Measurements from ENCODE around the gene KCTD4.
"Not testable (repeated sequence)": the region's sequence is repeated elsewhere in the genome, so short reads cannot be mapped to it uniquely, and the experiment has no call there.

Gene KCTD4

DNA sequence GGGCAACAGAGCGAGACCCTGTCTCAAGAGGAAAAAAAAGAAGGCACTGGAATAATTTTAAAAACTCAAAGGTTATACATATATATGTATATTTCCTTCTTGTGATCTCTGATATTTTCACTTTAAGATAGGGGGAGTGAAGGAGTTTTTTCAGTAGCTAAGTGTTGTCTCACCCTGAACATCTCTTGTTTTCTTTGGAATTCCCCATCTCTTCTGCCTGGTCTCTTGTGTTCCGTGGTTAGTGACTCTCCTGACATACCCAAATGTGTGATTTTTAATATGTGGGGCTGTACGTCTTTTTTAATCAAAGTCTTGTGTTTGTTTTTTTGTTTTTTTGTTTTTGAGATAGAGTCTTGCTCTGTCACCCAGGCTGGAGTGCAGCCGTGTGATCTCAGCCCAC is 15.3 kb upstream of the KCTD4 start:
- DNase-seq (ENCODE audit: extremely low read depth in 1 of 2, low read depth in 1 of 2): no peak

GRCh38 chr13:45215392-45216077 is 14.7 kb upstream of the KCTD4 start:
- no peak for DNase-seq (ENCODE audit: extremely low read depth in 1 of 2, low read depth in 1 of 2)

DNA sequence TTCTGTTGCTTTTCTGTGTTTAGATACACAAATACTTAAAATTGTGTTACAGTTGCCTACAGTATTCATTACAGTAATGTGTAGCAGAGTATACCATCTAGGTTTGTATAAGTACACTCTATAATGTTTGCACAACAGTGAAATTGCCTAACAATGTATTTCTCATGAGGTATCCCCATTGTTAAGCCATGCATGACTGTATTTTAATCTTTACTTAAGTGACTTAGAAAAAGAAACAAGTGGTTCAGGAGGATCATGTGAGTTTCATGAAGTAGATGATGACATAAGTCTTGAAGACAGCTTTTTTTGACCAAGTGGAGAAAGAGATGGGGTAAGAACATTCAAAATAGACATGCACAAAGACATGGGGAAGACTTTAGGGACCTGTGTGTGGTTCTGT is 8.4 kb upstream of the KCTD4 start:
- no peak for DNase-seq (ENCODE audit: extremely low read depth in 1 of 2, low read depth in 1 of 2)

DNA sequence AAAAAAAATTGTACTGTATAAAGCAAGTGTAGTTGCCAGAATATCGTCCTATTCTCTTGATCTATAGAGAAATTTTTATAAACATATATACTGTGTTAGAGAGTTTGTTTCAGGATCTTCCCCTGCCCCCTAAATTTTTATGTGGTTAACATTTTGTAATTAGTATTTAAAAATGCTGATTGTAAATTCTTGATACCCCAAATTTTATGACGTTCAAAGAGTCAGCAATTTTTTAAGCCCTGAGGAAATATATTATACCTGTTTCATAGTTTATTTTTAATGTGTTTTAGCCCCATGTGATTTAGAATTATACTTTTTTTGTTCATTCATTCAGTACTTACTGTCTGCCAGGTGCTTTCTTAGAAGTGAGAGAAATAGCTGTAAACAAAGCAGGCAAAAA is 7.3 kb upstream of the KCTD4 start:
- DNase-seq (ENCODE audit: extremely low read depth in 1 of 2, low read depth in 1 of 2): no peak

DNA sequence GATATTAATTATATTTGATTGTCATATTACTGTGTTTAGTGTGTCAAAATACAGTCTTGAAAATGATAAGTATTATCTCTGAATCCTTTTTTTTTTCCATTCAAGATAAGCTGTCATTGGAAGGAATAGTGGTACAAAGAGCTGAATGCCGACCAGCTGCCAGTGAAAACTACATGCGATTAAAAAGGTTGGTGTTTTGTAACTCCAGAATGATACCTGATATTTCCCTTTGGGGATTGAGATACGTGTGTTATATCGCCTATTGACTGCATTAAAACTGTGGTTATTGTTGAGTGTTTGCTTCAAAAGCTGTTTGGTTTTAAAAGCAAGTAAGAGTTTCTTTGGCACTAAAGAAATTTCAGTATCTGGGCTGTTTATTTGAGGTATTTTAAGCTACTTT is 6.5 kb upstream of the KCTD4 start:
- no peak for DNase-seq (ENCODE audit: extremely low read depth in 1 of 2, low read depth in 1 of 2)

DNA sequence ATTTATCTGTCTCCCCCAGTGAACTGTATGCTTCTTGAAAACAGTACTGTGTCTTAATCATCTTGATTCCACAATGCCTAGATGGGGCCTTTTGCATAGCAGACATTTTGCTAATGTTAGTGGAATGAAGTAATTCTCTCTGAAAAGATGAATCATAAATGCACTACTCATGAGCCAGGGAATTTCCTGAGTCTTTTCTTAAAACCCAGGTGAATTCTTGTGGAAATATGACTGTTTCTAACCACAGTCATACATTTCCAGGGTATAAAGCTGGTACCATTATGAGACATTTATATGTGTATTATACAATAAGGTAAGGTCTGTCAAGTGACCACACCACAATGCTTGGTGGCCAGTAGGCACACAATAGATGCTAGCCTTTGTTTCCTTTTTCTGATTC is 5.5 kb upstream of the KCTD4 start:
- DNase-seq (ENCODE audit: extremely low read depth in 1 of 2, low read depth in 1 of 2): peak in 1 of 2 donors; percentile 5

DNA sequence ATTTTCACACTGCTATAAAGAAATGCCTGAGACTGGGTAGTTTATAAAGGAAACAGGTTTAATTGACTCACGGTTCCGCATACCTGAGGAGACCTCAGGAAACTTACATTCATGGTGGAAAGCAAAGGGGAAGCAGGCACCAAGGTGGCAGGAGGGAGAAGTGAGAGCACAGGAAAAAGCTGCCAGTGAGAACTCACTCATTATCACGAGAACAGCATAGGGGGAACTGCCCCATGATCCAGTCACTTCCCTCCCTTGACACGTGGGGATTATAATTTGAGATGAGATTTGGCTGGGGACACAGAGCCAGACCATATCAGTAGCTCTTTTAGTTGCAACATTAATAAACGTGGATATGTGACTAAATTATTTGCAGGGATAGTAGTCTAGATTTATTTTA is 4.3 kb upstream of the KCTD4 start:
- DNase-seq (ENCODE audit: extremely low read depth in 1 of 2, low read depth in 1 of 2): no peak

- no peak for DNase-seq (ENCODE audit: extremely low read depth in 1 of 2, low read depth in 1 of 2)
Measured at GRCh38 chr13:45199711-45200110, 1.1 kb downstream of the KCTD4 start.

DNA sequence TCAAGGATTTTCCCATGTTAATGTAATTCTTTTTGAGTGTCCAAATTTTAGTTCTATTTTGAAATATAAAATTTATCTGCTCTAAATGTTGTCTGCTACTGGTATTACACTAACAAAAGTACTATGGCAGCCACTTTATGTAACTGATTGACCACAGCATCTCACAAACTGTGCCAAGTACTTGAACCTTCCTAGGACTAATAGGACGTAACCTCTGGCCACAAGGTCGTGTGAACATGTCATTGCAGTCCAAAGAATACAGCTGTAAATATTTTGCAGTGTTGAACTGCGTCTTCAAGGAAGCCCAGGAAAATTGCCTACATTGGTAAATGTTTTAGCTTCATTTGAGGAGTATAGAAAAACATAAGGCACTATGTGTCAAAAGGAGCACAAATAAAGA is 1.9 kb downstream of the KCTD4 start:
- no peak for DNase-seq (ENCODE audit: extremely low read depth in 1 of 2, low read depth in 1 of 2)

DNA sequence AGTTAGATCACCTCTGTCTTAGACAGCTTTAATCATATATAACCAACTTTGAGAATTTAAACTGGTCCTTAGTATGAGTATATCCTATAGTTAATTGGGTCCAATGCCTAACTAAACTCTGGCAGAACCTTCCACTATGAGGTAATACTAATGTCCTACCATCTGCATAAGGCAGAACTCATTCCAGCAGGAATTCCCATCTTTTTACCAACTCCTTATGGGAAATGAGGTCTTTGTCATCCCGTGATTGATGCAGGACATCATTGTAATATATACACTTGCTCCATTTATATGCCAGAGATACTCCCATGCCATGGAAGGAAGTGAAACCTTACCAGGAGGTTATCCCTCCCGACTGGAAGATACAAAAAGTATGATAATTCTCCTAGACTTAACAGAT is 2.8 kb downstream of the KCTD4 start:
- no peak for DNase-seq (ENCODE audit: extremely low read depth in 1 of 2, low read depth in 1 of 2)

DNA sequence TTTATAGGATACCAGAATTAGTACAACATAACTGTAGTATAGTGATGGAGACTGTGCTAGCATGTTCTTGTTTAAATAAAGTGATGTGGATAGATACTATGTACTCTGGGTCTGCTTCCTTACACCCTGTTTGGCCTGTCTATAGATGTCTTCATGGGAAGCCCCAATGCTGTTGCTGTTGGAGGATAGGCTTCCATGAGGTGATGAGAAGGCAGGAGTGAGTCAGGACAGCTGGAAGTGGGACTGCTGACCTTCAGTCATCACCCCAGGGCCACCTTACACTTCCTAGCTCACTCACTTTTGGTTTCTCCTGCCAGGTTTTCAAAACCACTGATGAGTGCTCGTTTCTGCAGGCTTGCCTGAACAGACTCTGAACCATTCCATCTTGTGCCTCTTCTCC is 4.2 kb downstream of the KCTD4 start:
- DNase-seq (ENCODE audit: extremely low read depth in 1 of 2, low read depth in 1 of 2): no peak

GRCh38 chr13:45196096-45196495 is 4.7 kb downstream of the KCTD4 start:
- no peak for DNase-seq (ENCODE audit: extremely low read depth in 1 of 2, low read depth in 1 of 2)

DNA sequence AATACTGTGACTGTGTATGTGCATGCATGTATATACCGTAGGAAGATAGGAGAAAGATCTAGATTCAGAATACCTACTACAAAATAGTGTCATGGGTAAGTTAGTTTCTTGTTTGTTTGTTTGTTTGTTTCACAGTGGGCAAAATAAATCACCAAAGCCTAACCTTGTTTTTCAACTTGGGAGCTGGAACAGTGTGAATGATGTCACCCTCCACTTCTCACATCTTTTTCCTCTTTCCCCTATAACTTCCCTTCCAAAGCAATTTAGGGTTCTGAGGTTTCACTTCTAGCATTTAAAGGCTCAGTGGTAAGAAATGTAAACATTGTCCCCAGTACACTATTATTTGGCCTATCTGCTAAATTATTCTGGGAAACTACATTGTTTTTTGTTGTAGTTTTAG is 5.4 kb downstream of the KCTD4 start:
- no peak for DNase-seq (ENCODE audit: extremely low read depth in 1 of 2, low read depth in 1 of 2)

DNA sequence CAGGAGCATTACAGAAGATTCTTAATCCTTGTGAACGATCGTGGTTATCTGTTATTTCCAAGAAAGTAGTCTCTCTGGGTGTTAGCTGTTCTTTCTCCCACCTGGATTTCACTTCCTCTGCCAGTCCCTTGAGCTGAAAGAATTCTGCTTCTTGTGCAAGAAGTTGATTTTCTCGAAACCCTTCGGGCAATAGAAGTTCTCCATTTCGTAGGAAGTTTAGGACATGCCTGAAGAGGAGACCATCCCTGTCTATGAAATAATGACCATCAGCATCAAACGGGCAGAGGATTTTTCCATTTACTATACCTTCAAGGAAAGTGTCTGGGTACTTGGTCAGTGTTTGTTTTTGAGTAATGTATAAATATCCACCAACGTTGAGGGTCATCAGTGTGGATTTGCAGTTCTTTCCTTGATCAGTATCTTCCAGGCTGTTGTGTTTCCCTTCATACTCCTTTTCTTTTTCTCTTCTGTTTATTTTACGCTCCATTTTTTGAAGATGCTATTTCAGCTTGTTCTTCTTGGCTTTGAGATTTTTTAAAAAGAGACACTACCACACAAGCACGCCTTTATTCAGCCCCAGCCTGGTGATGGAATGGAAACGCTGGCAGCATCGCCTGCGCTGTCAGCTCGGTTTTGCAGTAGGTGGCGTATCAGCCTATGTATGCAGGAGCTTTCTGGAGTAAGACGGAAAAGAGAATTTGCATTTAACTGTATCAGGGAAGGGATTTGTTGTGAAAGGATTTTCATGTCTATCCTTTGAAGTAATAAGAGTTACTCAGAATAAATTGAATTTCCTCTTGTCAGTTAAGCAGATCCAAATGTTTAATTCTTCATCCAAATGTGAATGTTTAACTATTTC is 6.5 kb downstream of the KCTD4 start:
- no peak for DNase-seq (ENCODE audit: extremely low read depth in 1 of 2, low read depth in 1 of 2)

DNA sequence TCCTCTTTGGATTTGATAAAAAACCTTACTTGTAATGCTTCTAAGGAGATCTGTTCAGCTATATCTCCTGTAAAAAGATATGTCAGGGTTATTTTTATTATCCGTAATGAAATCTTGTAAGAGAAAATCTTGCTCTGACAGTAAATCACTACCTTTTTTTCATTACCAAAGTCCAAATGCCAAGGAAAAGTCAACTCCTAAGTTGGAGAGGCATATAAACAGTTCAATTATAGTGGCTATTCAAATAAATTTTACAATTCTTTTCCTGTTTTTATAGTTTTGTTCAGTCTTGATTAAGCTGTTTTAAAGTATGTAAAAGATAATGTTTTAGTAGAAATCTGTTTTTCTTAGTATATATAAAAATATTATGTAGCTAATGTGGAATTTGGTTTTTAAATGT is 9.0 kb downstream of the KCTD4 start:
- no peak for DNase-seq (ENCODE audit: extremely low read depth in 1 of 2, low read depth in 1 of 2)

DNA sequence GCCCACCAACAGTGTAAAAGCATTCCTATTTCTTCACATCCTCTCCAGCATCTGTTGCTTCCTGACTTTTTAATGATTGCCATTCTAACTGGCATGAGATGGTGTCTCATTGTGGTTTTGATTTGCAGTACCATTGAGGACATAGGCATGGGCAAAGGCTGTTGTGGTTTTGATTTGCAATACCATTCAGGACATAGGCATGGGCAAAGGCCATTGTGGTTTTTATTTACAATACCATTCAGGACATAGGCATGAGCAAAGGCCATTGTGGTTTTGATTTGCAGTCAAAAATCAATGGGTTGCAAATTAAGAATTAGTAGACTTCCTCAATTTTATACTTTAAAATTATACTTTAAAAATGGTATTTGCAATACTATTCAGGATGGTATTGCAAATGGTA is 11.3 kb downstream of the KCTD4 start:
- DNase-seq (ENCODE audit: extremely low read depth in 1 of 2, low read depth in 1 of 2): not testable (repeated sequence)

DNA sequence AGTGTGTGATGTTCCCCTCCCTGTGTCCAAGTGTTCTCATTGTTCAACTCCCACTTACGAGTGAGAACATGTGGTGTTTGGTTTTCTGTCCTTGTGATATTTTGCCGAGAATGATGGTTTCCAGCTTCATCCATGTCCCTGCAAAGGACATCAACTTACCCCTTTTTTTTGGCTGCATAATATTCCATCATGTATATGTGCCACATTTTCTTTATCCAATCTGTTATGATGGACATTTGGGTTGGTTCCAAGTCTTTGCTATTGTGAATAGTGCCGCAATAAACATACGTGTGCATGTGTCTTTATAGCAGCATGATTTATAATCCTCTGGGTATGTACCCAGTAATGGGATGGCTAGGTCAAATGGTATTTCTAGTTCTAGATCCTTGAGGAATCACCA is 11.8 kb downstream of the KCTD4 start:
- DNase-seq (ENCODE audit: extremely low read depth in 1 of 2, low read depth in 1 of 2): not testable (repeated sequence)

DNA sequence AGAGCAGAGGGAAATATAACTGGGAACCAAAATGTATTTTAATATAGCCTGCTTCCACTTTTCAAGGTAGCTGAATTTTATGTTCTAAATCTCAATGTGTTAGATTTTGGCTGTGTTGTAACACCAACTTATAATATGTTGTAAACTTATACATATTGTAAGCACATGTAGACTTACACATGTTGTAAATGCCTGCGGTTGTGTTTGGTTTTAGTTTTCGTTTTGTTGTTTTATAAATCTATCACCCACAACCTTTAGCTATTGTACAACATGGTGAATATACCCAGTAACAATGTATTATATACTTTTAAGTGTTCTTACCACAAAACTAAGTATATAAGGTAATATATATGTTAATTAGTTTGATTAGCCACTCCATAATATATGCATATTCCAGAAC is 15.6 kb downstream of the KCTD4 start:
- no peak for DNase-seq (ENCODE audit: extremely low read depth in 1 of 2, low read depth in 1 of 2)

- no peak for DNase-seq (ENCODE audit: extremely low read depth in 1 of 2, low read depth in 1 of 2)
Measured at GRCh38 chr13:45184693-45185092, 16.2 kb downstream of the KCTD4 start.

DNA sequence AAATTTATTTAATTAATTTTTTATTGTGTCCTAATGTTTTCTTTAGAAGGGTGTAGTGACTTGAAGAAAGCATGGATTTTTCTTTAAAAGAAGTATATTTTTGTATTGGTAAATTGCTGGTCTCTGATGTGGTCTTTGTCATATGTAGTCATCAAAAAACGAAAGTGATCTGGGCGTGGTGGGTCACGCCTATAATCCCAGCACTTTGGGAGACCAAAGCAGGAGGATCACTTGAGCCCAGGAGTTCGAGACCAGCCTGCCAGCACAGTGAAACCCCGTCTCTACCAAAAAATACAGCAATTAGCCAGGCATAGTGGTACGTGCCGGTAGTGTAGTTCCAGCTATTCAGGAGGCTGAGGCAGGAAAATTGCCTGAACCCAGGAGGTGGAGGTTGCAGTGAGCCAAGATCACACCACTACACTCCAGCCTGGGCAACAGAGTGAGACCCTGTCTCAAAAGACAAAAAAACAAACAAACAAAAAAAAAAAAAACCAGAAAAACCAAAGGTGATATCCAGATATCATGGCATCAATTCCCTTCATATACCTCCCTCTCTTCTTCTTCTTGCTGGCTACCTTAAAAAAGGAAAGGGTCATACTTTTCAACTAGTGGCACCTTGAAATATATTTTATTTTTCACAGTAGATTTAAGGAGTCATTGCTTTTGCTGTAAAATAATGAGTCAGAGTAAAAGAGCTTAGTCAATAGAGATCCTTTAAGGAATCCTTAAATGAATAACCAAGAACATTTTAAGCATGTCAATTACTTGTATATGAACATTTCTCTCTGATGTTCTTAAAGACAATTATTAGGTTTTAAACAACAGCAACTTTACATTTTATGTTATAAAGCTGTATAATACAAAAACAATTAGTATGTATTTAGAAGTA is 19.9 kb downstream of the KCTD4 start:
- no peak for DNase-seq (ENCODE audit: extremely low read depth in 1 of 2, low read depth in 1 of 2)

DNA sequence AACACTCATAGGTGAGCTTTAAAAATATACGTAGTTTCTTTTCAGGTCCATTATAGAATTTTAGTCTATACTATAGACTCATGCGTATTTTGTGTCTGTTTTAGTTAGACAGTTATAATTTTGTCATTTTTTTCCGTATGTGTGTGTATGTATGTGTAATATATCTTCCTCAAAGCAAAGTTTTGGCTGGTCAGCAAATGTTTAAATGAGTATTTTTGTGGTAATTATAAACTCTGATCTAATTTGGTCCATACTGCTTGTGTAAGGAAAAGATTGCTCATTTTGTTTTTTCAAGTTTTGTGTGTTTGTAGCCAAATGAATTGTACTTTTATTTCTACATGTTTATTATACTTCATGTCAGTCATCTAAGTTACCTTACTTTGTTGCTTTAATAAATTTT is 20.5 kb downstream of the KCTD4 start:
- no peak for DNase-seq (ENCODE audit: extremely low read depth in 1 of 2, low read depth in 1 of 2)

DNA sequence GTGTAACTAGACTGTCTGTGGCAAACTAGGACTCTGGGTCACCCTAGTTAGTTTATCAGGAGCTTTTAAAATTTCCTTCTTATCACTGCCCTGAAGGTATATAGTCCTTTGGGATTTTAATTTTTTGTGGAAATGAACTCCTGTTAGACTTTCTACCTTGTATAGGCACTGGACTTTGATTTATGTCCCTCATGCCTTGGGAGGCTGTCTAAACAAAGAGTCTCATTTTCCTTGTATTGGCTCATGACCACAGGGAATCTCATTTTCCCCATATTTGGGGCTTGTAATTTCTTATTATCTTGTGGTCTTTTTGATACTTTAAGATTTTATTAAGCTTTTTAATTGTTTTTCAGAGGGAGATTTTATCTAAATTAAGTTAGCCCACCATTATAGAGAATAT is 21.4 kb downstream of the KCTD4 start:
- DNase-seq (ENCODE audit: extremely low read depth in 1 of 2, low read depth in 1 of 2): no peak

Measured in stimulated activated CD8-positive, alpha-beta memory T cell treated with anti-CD3 and anti-CD28 coated beads, Interleukin-7, amount 100 ng/mL, for 48 hours (primary cell).